T-cell (primary cell): ENCODE measurements around the gene PAK1. TPM values are rescaled to one million over a fixed set of nuclear protein-coding genes. Genes with fewer than 3 reads are reported as not detected.

Experiments used
- ATAC-seq, 4 experiments: fragments of 200-7000 bp in 3 of 4; fragments of 150-1000 bp in 1 of 4; cut with Tn5 transposase; replicated peaks in 1 of 4; 1 replicate in 3 of 4; 2 replicates in 1 of 4; pipeline ENCODE4 v1.10.0; 2021; ENCODE audit warnings: moderate library complexity in 3 of 4, mild to moderate bottlenecking in 2 of 4, moderate number of reproducible peaks in 1 of 4
- CTCF ChIA-PET, 2 donors: fragments of 300-600 bp; sonication (Branson Sonifier 250); formaldehyde crosslinking; loops; one replicate each; lab custom pipeline; 2022; ENCODE audit warnings: antibody characterized with exemption in 2 of 2; lab: Charles Lee
- POLR2A ChIA-PET, 2 donors: fragments of 300-600 bp; sonication (Branson Sonifier 250); formaldehyde crosslinking; loops; one replicate each; lab custom pipeline; 2022; ENCODE audit warnings: antibody characterized with exemption in 2 of 2; lab: Charles Lee
- DNase-seq, 35 experiments: peaks; one replicate each; pipeline versions ENCODE4 v3.0.0 to v3.0.0-alpha.2; 2013 to 2023
- H3K27ac ChIP-seq: one replicate; pipeline ENCODE4 v1.5.1; 2013; ENCODE audit warnings: low read length
- H3K27me3 ChIP-seq, 2 experiments: replicated peaks in 1 of 2; 1 replicate in 1 of 2; 2 replicates in 1 of 2; pipeline versions ENCODE4 v1.6.1 to v1.7.0; 2013; ENCODE audit warnings: low read length in 1 of 2, mixed read lengths in 1 of 2; ENCODE audit not compliant: control insufficient read depth in 2 of 2, insufficient read depth in 2 of 2; ENCODE audit errors: extremely low read depth in 1 of 2
- H3K36me3 ChIP-seq, 2 donors: 1 replicate in 1 of 2; 2 replicates in 1 of 2; pipeline versions ENCODE4 v1.6.1 to v1.7.0; 2013; ENCODE audit warnings: low read length in 1 of 2; ENCODE audit not compliant: control insufficient read depth in 2 of 2, insufficient read depth in 1 of 2; ENCODE audit errors: extremely low read depth in 1 of 2
- H3K4me1 ChIP-seq, 2 experiments: 1 replicate in 1 of 2; 2 replicates in 1 of 2; pipeline versions ENCODE4 v1.6.1 to v1.7.0; 2013; ENCODE audit warnings: low read length in 2 of 2, mixed read lengths in 1 of 2; ENCODE audit not compliant: insufficient read depth in 2 of 2, control insufficient read depth in 1 of 2; ENCODE audit errors: extremely low read depth in 1 of 2
- H3K4me3 ChIP-seq, 2 donors: 1 replicate in 1 of 2; 2 replicates in 1 of 2; pipeline versions ENCODE4 v1.5.1 to v1.7.0; 2013; ENCODE audit warnings: mild to moderate bottlenecking in 2 of 2, low read length in 1 of 2, moderate library complexity in 1 of 2; ENCODE audit not compliant: control insufficient read depth in 1 of 2; ENCODE audit errors: extremely low read depth in 1 of 2
- H3K9me3 ChIP-seq: 2 replicates; pipeline ENCODE4 v1.7.0; 2013
- H3K27ac Mint-ChIP-seq, 2 donors: one replicate each; pipeline ENCODE4 v1.8.0; 2020 to 2021; ENCODE audit warnings: mild to moderate bottlenecking in 2 of 2, mixed read lengths in 2 of 2
- H3K27me3 Mint-ChIP-seq, 2 donors: one replicate each; pipeline ENCODE4 v1.8.0; 2021 to 2022; ENCODE audit warnings: mixed read lengths in 2 of 2
- H3K36me3 Mint-ChIP-seq: one replicate; pipeline ENCODE4 v1.8.0; 2021; ENCODE audit warnings: mixed read lengths
- H3K4me1 Mint-ChIP-seq, 3 donors: one replicate each; pipeline ENCODE4 v1.8.0; 2020 to 2022; ENCODE audit warnings: mixed read lengths in 3 of 3, mild to moderate bottlenecking in 1 of 3
- H3K4me3 Mint-ChIP-seq, 3 donors: one replicate each; pipeline ENCODE4 v1.8.0; 2020 to 2022; ENCODE audit warnings: mild to moderate bottlenecking in 3 of 3, mixed read lengths in 3 of 3, moderate library complexity in 3 of 3
- H3K9me3 Mint-ChIP-seq, 3 donors: one replicate each; pipeline ENCODE4 v1.8.0; 2020 to 2022; ENCODE audit warnings: mixed read lengths in 3 of 3
- whole genome bisulfite sequencing: methylation state at CpG from one replicate; pipeline ENCODE4 v1.1.5; 2013; ENCODE audit warnings: missing lambda C conversion rate; ENCODE audit not compliant: insufficient coverage; 5-methylcytosine and 5-hydroxymethylcytosine counted together
- total RNA-seq, 35 experiments: library from RNA in 6 of 35; stranded (reverse) in 6 of 35; fragments of 120-200 nt in 1 of 35; gene quantifications; one replicate each; pipeline versions ENCODE4 v1.2.1 to v1.2.4 and lab custom pipeline; 2013 to 2026

Gene PAK1
- total RNA-seq, 5 donors from 2014 or later (not counting 1 experiment from before 2014, with no cell fraction given): 15.9 to 28.0 (median 18.7) TPM

DNA sequence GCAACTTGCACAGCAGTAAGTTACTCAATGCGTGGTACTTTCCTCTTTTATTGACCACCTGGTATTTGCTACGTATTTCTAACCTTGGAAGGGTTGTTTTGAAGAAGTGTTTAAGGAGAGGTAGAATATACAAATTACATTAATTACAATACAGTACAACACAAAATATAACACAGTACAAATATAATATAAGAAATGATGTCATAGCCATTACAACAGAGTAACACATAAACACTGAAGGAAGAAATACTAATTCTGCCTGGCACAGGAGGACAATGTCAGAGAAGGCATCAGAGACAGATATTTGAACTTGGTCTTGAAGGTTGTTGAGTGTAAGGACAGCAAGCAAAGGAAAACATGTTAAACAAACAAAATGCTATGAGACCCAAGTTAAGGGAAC lies 25.6 kb downstream of the PAK1 start:
- H3K36me3 ChIP-seq: no peaks in the 10 kb centered on the region
- H3K4me3 ChIP-seq: no peak overlapping the region
- Mint-ChIP-seq H3K4me1 (peaks cover 15 to 32% (median 32%) of the 10 kb centered on the region in 3 donors), H3K36me3 (no peaks in the 10 kb centered on the region), H3K4me3 (no peak overlapping the region), H3K27ac (no peak overlapping the region), H3K9me3 (no peaks in the 10 kb centered on the region), H3K27me3 (no peaks in the 10 kb centered on the region)
- no peak overlapping the region for H3K27ac ChIP-seq
- DNase-seq (no peak), ATAC-seq (no peak)
- POLR2A ChIA-PET: no interaction called here
- WGBS: no CpG with 5 or more reads among the region's 2 CpGs
- H3K4me1 ChIP-seq: peaks cover 0 to 21% of the 10 kb centered on the region in 2 experiments
- H3K9me3 ChIP-seq: no peaks in the 10 kb centered on the region
- H3K27me3 ChIP-seq: no peaks in the 10 kb centered on the region
- CTCF ChIA-PET: no interaction called here

DNA sequence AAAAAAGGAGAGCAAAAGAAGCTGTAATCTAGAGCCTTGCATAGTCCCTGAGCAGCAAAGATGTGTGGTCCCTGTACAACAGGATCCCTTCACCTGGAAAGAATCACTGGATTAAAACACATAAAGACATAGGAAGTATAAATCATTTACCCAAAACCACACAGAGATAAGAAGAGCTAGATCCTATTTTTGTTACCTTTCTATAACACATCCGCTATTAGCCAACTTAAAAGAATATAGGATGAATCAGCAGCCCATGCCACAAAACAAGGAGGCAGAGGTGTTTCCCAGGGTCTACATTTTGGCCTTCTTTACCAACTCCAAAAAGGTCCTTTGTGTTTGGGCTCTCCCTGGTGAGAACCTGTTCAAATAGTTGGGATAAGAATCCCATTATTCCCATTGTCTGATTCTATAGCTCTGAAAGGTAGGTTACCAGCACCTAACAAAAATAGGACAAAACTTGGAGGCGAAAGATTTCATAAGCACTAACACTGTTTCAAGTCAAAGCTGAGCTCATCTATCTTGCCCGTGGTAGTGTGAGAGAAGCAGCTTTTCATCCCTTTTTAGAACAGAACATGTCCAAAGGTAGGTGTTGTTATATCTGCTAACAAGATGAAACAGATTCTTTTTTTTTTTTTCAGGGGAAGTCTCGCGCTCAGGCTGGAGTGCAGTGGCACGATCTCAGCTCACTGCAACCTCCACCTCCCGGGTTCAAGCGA lies 26.8 kb downstream of the PAK1 start:
- 100% methylated on average over 1 of the region's 8 CpGs for WGBS
- no peaks in the 10 kb centered on the region for H3K27me3 ChIP-seq
- H3K36me3 ChIP-seq: no peaks in the 10 kb centered on the region
- Mint-ChIP-seq H3K4me1 (peaks cover 15 to 32% (median 32%) of the 10 kb centered on the region in 3 donors), H3K9me3 (no peaks in the 10 kb centered on the region), H3K27ac (no peak overlapping the region), H3K36me3 (no peaks in the 10 kb centered on the region), H3K27me3 (no peaks in the 10 kb centered on the region), H3K4me3 (no peak overlapping the region)
- ATAC-seq: peak in 1 of 4 experiments; percentile 43
- H3K27ac ChIP-seq: no peak overlapping the region
- H3K4me1 ChIP-seq: peaks cover 0 to 21% of the 10 kb centered on the region in 2 experiments
- ChIA-PET CTCF (interaction anchor here (0.5 to 1.3 kb wide), 4 partner anchors 23 to 758 kb away, joined by 3 read pairs; no protein-coding TSS in a partner anchor), POLR2A (interaction anchor here (0.6 to 0.7 kb wide), 3 partner anchors 21 to 115 kb away, joined by 3 to 5 read pairs (median 4); no protein-coding TSS in a partner anchor)
- no peak overlapping the region for H3K4me3 ChIP-seq
- no peak for DNase-seq
- H3K9me3 ChIP-seq: no peaks in the 10 kb centered on the region

DNA sequence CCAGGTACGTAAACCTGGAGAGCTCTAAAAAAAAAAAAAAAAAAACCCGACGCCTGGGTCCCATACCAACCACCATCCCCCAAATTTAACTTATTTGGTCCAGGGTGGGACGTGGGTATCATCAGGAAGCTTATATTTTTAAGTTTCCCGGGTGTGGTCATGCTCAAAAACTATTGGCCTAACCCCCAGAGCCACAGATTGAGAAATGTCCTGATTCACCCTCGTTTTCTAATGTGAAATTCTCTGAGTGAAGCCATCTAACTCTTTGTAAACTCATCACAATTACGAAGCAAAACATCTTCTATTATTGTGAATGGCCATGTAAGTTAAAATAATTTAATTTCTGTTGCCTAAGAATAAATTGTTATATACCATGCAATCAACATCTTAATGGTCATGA lies 29.6 kb downstream of the PAK1 start:
- CTCF ChIA-PET: no interaction called here
- no peak overlapping the region for H3K27ac ChIP-seq

DNA sequence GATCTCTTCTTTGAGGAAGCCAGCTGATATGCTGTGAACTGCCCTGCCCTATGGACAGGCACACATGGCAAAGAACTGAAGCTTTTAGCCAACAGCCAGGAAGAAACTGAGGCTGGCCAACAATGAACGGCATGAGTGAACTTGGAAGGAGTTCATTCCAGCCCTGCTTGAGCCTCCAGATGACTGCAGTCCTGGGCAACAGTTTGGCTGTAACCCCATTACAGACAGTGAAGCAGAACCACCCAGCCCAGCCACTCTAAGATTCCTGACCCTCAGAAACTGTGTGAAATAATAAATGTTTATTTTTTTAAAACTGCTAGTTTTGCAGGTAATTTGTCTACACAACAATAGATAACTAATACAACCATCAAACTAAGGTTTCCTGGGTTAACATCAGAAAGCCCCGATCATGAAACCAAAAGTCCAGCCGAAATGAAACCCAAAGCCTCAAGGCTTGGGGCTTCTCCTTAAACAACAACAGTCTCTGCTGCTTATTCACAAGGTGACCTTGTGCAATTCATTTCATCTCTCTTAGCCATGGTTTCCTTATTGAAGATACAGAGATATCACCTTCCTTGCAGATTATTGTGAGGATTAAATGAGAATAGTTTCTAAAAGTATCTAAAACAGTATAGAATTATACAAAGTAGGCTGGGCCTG lies 31.4 kb downstream of the PAK1 start:
- Histone ChIP-seq H3K9me3 (no peaks in the 10 kb centered on the region), H3K36me3 (no peaks in the 10 kb centered on the region), H3K4me3 (no peak overlapping the region), H3K27ac (no peak overlapping the region), H3K27me3 (no peaks in the 10 kb centered on the region), H3K4me1 (peaks cover 0 to 7% of the 10 kb centered on the region in 2 experiments)
- no peak overlapping the region for H3K27ac Mint-ChIP-seq
- no peaks in the 10 kb centered on the region for H3K9me3 Mint-ChIP-seq
- CTCF ChIA-PET: no interaction called here
- peaks cover 0 to 6% of the 10 kb centered on the region in 2 donors for H3K27me3 Mint-ChIP-seq
- no peak overlapping the region for H3K4me3 Mint-ChIP-seq
- no peaks in the 10 kb centered on the region for H3K36me3 Mint-ChIP-seq
- H3K4me1 Mint-ChIP-seq: peaks cover 3 to 14% (median 10%) of the 10 kb centered on the region in 3 donors
- ATAC-seq (no peak), DNase-seq (no peak)
- WGBS: 100% methylated on average over 2 of the region's 3 CpGs
- POLR2A ChIA-PET: no interaction called here

More for the DNA sequence above, 29.6 kb downstream of the PAK1 start:
- Mint-ChIP-seq H3K4me1 (peaks cover 13 to 30% (median 22%) of the 10 kb centered on the region in 3 donors), H3K9me3 (no peaks in the 10 kb centered on the region), H3K4me3 (no peak overlapping the region), H3K27me3 (no peaks in the 10 kb centered on the region), H3K36me3 (no peaks in the 10 kb centered on the region), H3K27ac (no peak overlapping the region)
- Histone ChIP-seq H3K4me1 (peaks cover 0 to 9% of the 10 kb centered on the region in 2 experiments), H3K9me3 (no peaks in the 10 kb centered on the region), H3K4me3 (no peak overlapping the region), H3K27me3 (no peaks in the 10 kb centered on the region), H3K36me3 (no peaks in the 10 kb centered on the region)
- DNase-seq (no peak), ATAC-seq (no peak)
- no CpG with 5 or more reads among the region's 7 CpGs for WGBS
- POLR2A ChIA-PET: no interaction called here

DNA sequence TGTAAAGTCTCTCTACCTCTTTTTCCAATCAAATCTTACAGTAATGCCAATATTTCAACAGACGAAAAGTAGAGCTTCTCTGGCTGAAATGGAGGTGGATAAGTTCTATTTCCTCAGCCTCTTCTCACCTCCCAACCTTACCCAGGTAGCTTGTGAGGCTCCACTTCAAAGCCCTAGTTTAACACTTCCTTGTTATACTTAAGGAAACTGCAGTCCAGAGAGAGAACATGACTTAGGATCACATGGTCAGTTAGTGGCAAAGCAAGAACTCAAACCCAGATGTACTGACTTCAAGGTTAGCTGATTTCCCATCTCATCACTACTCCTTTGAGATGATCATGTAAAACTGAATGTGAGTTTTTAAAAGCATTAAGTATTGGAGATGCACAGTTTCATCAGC lies 32.5 kb downstream of the PAK1 start:
- Histone ChIP-seq H3K27me3 (no peaks in the 10 kb centered on the region), H3K27ac (no peak overlapping the region), H3K4me1 (no peaks in the 10 kb centered on the region), H3K4me3 (no peak overlapping the region), H3K9me3 (no peaks in the 10 kb centered on the region), H3K36me3 (no peaks in the 10 kb centered on the region)
- POLR2A ChIA-PET: no interaction called here
- no CpG with 5 or more reads among the region's 1 CpG for WGBS
- no peaks in the 10 kb centered on the region for H3K36me3 Mint-ChIP-seq
- CTCF ChIA-PET: interaction anchor here in 1 of 2 donors (0.9 kb wide), 1 partner anchor 107 kb away, joined by 3 read pairs; no protein-coding TSS in a partner anchor
- H3K27me3 Mint-ChIP-seq: peaks cover 0 to 6% of the 10 kb centered on the region in 2 donors
- H3K9me3 Mint-ChIP-seq: no peaks in the 10 kb centered on the region
- H3K4me3 Mint-ChIP-seq: no peak overlapping the region
- no peak for ATAC-seq
- H3K4me1 Mint-ChIP-seq: peaks cover 0 to 5% (median under 1%) of the 10 kb centered on the region in 3 donors
- H3K27ac Mint-ChIP-seq: no peak overlapping the region
- no peak for DNase-seq

DNA sequence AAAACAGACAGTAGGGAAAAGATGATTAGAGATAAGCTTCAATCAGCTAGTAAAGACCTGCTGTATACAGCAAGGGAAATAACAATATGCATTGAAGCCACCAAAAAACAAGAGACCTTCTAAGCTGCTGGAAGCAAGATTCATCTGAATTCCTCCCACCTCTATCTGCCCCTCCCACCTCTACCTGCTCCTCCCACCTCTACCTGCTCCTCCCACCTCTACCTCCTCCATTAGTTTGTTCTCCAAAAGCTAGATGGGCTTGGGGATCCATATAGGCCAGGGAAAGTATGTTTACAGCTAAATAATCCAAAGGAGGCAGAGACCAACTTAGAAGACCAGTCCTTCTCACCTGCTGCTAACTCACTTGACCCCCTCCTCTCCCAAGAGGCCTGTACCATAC lies 33.2 kb downstream of the PAK1 start:
- no peak for ATAC-seq
- H3K9me3 ChIP-seq: no peaks in the 10 kb centered on the region
- no peaks in the 10 kb centered on the region for H3K4me1 ChIP-seq
- H3K9me3 Mint-ChIP-seq: no peaks in the 10 kb centered on the region
- CTCF ChIA-PET: interaction anchor here in 1 of 2 donors (0.9 kb wide), 1 partner anchor 107 kb away, joined by 3 read pairs; no protein-coding TSS in a partner anchor
- no peak for DNase-seq
- H3K27me3 ChIP-seq: no peaks in the 10 kb centered on the region
- H3K4me1 Mint-ChIP-seq: peaks cover 0 to 5% (median 0%) of the 10 kb centered on the region in 3 donors
- peaks cover 0 to 9% of the 10 kb centered on the region in 2 donors for H3K27me3 Mint-ChIP-seq
- H3K27ac ChIP-seq: no peak overlapping the region
- H3K4me3 ChIP-seq: no peak overlapping the region
- H3K4me3 Mint-ChIP-seq: no peak overlapping the region
- H3K27ac Mint-ChIP-seq: no peak overlapping the region
- no peaks in the 10 kb centered on the region for H3K36me3 ChIP-seq
- POLR2A ChIA-PET: interaction anchor here in 1 of 2 donors (0.7 kb wide), 1 partner anchor 715 kb away, joined by 5 read pairs; no protein-coding TSS in a partner anchor
- H3K36me3 Mint-ChIP-seq: no peaks in the 10 kb centered on the region
